ENCODE measurements around the gene NETO2. TPM values are rescaled to one million over a fixed set of nuclear protein-coding genes. Genes with fewer than 3 reads are reported as not detected.

The NETO2 gene
- total and polyA plus RNA-seq, 9 of the 15 experiments (the other 6 are each of a cell fraction or from before 2014, with no cell fraction given) = 4.1 to 37.0 (median 22.2) TPM

DNA sequence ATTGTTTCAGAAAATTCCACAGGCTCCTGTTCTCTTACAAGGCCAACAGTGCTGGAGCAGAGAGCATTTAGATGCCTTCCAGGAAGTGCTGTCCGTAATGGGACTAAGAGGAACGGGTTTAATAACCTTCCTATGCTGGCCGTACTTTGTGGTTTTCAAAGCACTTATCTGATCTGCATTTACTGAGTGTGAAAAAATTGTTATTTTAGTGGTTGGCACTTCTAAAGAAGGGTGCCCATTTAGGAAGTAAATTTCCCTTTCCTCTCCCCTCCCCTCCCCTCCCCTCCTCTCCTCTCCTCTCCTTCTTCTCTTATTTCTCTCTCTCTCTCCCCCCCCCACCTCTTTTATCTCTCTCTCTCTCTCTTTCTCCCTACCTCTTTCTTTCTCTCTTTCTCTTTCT lies 98.3 kb downstream of the NETO2 start:
- H3K79me2 ChIP-seq (ENCODE audit: control insufficient read depth, insufficient read depth, low read length) = no peaks in the 10 kb centered on the region

More for the DNA sequence above, 98.3 kb downstream of the NETO2 start:
- ChIA-PET CTCF (ENCODE audit: low intra/inter-chr PET ratio) (no interaction called here), POLR2A (interaction anchor here (0.6 to 1.1 kb wide), 3 partner anchors 9 to 122 kb away, joined by 3 to 4 read pairs (median 3); no protein-coding TSS in a partner anchor)
- no TSS peak for BruUV-seq (replicated peaks)
- TF ChIP-seq, protein P1, sequence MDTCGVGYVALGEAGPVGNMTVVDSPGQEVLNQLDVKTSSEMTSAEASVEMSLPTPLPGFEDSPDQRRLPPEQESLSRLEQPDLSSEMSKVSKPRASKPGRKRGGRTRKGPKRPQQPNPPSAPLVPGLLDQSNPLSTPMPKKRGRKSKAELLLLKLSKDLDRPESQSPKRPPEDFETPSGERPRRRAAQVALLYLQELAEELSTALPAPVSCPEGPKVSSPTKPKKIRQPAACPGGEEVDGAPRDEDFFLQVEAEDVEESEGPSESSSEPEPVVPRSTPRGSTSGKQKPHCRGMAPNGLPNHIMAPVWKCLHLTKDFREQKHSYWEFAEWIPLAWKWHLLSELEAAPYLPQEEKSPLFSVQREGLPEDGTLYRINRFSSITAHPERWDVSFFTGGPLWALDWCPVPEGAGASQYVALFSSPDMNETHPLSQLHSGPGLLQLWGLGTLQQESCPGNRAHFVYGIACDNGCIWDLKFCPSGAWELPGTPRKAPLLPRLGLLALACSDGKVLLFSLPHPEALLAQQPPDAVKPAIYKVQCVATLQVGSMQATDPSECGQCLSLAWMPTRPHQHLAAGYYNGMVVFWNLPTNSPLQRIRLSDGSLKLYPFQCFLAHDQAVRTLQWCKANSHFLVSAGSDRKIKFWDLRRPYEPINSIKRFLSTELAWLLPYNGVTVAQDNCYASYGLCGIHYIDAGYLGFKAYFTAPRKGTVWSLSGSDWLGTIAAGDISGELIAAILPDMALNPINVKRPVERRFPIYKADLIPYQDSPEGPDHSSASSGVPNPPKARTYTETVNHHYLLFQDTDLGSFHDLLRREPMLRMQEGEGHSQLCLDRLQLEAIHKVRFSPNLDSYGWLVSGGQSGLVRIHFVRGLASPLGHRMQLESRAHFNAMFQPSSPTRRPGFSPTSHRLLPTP (IDR thresholded peaks at IDR 0.05; ENCODE audit: borderline replicate concordance, extremely low read depth, insufficient read length) = no peak
- TF ChIP-seq TSHZ1 (CRISPR knock-in tag; IDR thresholded peaks at IDR 0.05) = no peak
- TF ChIP-seq ZNF512 (tag; IDR thresholded peaks at IDR 0.05) = peak; percentile 91
- peak; percentile 73; the same call in 1 of the 2 replicates for TF ChIP-seq ESRRA (IDR thresholded peaks at IDR 0.05; ENCODE audit: borderline replicate concordance, low read depth)
- TF ChIP-seq ELF1 (tag; IDR thresholded peaks at IDR 0.05) = peak; percentile 74
- Histone ChIP-seq H3K4me1 (replicated peaks in 1 of 2; ENCODE audit: control insufficient read depth in 2 of 2, insufficient read depth in 2 of 2, low read length in 2 of 2) (no peaks in the 10 kb centered on the region; a peak in 2 of 5 replicates), H3K4me3 (no peak overlapping the region), H4K20me1 (replicated peaks; ENCODE audit: control insufficient read depth, insufficient read depth, low read length) (no peaks in the 10 kb centered on the region), H2AFZ (ENCODE audit: low read depth, low read length) (no peak overlapping the region), H3K27ac (ENCODE audit: extremely low read depth, low read depth, low read length) (no peak overlapping the region), H3K36me3 (ENCODE audit: control insufficient read depth, insufficient read depth, low read length) (no peaks in the 10 kb centered on the region), H3K4me2 (ENCODE audit: insufficient read depth, low read length) (no peak overlapping the region), H3K9ac (ENCODE audit: insufficient read depth in 1 of 2, low read depth in 2 of 2, low read length in 2 of 2) (no peak overlapping the region), H3K27me3 (ENCODE audit: control insufficient read depth in 2 of 2, insufficient read depth in 2 of 2, low read length in 2 of 2) (peaks cover 7 to 44% of the 10 kb centered on the region in 2 experiments; a peak in 4 of 5 replicates), H3K9me3 (replicated peaks; ENCODE audit: control insufficient read depth, insufficient read depth, low read depth, low read length) (no peaks in the 10 kb centered on the region), H3K9me1 (ENCODE audit: control insufficient read depth, insufficient read depth, low read length) (no peaks in the 10 kb centered on the region)
- DNase-seq (ENCODE audit: extremely low read depth in 1 of 4, low spot score in 3 of 4) (no peak), FAIRE-seq (no peak), ATAC-seq (no peak)
- 2% methylated on average over 3 of the region's 3 CpGs for WGBS (ENCODE audit: insufficient coverage, low coverage, missing lambda C conversion rate)
- in situ Hi-C loops (cut with MboI) = no loop called here
- intact Hi-C loops (cut with micrococcal nuclease) = no loop called here
